Skin of body (tissue), 3 donors: Measurements from ENCODE around the gene BACE2. TPM values are rescaled to one million over a fixed set of nuclear protein-coding genes. Genes with fewer than 3 reads are reported as not detected.

Source experiments
- DNase-seq: peaks from one replicate; lab custom pipeline; 2025; lab: John Stamatoyannopoulos, UW
- small RNA-seq: library from RNA; depleted of rRNA; stranded (forward); fragments of <200 nt; gene quantifications from one replicate; pipeline ENCODE3, GENCODE V24; 2014; ENCODE audit warnings: low replicate concordance
- total RNA-seq: library from RNA; depleted of rRNA; stranded (reverse); fragments of >200 nt; gene quantifications from one replicate; pipeline ENCODE4 v1.2.3, GENCODE V29; 2014

The BACE2 gene
- total RNA-seq, 1 donor from 2014 or later = 53.2 TPM

- DNase-seq = no peak
Measured at GRCh38 chr21:41319273-41319672, 151.3 kb downstream of the BACE2 start.

DNA sequence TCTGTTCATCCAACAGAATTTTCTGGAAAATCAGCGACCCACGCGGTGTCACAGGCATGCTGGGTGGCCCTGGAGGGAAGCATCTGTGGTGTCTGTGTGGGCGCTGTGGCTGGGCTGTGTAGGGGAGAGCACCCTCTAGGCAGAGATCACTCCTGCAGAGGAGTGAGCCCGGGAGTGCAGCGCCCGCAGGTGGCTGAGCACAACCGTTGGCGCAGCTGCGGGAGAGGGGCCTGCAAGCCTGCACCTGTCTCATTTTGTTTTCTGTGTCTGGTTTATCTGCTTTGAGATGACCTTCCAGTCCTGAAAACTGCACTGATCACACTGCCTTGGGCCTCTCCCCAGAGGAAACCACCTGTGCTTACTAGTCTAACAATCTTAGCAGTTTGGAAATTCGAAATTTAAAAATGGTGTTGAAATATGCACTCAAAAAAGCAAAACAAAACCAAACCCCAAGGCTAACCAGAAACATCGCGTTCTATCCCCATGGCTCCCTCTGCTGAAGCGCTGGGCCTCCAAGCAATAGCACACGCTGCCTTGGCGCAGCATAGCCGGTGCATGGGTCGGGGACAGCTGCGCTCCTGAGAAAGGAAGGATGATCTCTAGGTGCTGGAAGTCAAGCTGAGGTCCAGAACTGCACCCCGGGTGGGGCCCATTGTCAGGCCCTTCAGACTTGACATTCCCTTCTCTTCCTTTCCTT lies 153.4 kb downstream of the BACE2 start:
- no peak for DNase-seq

GRCh38 chr21:41321908-41322495 lies 154.0 kb downstream of the BACE2 start:
- DNase-seq = no peak

DNA sequence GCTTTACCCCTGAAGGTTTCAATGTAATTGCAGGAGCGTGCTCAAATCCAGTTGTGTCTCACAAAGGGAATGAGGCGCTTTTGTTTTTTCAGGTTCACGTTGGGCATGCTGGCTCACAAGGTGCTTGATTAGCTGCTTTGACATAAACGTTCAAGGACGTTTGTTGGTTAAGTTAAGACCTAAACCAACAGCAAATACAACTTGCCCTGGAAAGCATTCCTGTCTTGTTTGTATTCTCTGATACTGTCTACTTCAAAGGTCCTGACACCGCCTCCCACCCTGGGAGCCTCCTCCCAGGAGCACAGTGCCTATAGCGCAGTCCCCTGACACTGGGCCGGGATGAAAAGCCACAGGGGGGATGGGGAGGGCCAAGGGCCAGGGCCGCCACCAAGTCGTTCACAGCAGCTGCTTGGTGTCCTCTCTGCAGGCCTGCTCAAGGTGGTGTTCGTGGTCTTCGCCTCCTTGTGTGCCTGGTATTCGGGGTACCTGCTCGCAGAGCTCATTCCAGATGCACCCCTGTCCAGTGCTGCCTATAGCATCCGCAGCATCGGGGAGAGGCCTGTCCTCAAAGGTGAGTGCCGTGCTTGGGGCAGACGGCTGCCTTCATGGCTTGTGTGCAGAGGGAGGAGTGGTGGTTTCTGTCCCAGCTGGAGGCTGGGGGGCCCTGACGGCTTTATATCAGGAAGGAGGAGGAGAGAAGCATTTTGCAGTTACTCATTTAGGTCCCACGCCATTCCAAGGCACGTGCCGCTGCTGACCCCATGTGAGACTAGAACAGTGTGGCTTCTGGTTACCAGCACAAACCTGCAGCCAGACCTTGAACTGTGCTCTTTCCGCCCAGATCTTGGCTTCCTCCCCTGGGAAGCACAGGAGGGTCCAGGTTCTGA lies 154.8 kb downstream of the BACE2 start:
- no peak for DNase-seq

DNA sequence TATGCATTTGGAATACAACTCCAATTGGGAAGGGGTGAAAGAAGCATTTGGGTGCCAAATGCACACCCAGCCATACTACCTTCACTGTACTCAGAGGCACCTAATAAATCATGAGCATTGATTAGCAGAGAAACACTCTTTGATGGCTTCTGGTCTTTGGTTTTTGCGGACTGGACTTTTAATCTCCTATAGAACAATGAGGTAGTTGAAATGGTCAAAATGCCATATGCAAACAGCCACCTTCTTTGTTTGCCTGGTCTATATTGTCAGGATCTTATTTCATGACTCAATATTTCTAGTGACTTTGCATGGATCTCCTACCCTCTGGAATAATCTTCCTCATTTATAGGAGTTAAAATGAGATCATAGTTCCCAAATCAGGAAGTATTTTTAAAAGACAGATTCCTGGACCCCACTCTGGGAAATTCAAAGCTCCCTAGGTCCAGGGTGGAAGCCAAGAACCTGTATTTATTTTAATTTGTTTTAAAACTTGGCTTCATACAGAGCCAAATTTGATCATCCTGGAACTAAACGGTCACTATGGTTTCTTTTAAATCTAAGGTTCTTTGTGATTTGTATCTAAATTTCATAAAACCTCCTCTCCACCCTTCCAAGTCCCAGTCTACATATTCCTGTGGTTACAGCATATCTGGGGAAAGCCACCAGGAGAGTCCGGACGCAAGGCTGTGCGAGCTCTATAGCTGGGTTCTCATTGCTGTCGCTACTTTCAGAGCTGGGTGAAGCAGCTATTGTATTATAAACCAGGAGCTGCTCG lies 157.4 kb downstream of the BACE2 start:
- DNase-seq = no peak

DNA sequence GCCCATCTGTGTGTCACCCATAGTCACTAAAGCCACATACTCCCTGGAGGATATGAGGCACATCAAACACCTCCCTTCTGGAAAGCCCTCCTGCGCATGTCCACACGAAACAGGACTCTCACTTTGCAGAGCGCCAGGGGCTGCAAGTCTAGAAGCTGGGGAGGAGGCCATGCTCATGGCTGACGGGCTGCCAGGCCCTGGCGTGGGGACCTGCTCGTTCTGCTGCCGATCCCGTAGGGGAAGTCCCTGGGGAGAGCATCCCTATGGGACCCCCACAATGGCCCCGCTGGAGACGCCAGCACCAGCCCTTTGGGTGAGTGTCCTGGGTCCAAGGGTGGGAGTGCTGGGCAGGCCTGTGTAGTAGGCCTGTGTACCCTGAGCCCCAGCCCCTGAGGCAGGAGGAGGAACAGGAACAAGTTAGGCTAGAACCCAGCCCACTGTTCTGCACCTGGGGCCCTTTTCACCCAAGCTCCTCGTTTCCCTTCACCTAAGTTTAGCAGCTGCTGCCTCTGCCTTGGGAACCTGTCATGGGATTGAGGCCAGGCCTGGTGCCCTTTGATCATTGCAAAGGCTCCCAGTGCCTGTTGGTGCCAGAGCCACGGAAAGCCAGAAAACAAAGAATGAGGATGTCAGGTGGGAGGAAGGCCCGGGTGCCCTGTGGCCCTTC lies 158.6 kb downstream of the BACE2 start:
- DNase-seq = no peak

GRCh38 chr21:41327753-41328152 lies 159.8 kb downstream of the BACE2 start:
- DNase-seq = no peak

GRCh38 chr21:41328660-41329607 lies 161.0 kb downstream of the BACE2 start:
- DNase-seq = no peak

Small RNAs within 50 kb of the gene (small RNA-seq; reads per million reads assigned to genes)
- not detected for gene MIR3197

Other genes with a start within 250 kb of the BACE2 start
- gene FAM3B, start 148.6 kb downstream of the BACE2 start, total RNA-seq = 0.20 TPM
- gene MX2, start 193.9 kb downstream of the BACE2 start, total RNA-seq = 4.5 TPM